Fibroblast of skin of right biceps (primary cell): ENCODE measurements around the gene OCIAD2.
"Not testable (repeated sequence)": the region's sequence is repeated elsewhere in the genome, so short reads cannot be mapped to it uniquely, and the experiment has no call there.

Source experiments
- DNase-seq: peaks from one replicate; pipeline ENCODE4 v3.0.0-alpha.2; 2013

Gene OCIAD2

GRCh38 chr4:48906206-48907173 lies at the start of gene OCIAD2:
Gene OCIAD2 (minus strand): TSS chr4:48906774. CDS start chr4:48904549, 2,225 bp downstream.
- DNase-seq: peak; percentile 36

- peak; percentile 18 for DNase-seq
These were observed 47.7 kb upstream of the OCIAD2 start for GRCh38 chr4:48954314-48954713.

- DNase-seq: peak; percentile 24
These were observed 43.1 kb upstream of the OCIAD2 start for GRCh38 chr4:48949518-48950219.

GRCh38 chr4:48949086-48949485 lies 42.5 kb upstream of the OCIAD2 start:
- no peak for DNase-seq

GRCh38 chr4:48947731-48948130 lies 41.2 kb upstream of the OCIAD2 start:
- no peak for DNase-seq

- DNase-seq: no peak
These were observed 39.4 kb upstream of the OCIAD2 start for GRCh38 chr4:48945981-48946380.

GRCh38 chr4:48944756-48945241 lies 38.2 kb upstream of the OCIAD2 start:
- DNase-seq: no peak

GRCh38 chr4:48944252-48944651 lies 37.7 kb upstream of the OCIAD2 start:
- no peak for DNase-seq

GRCh38 chr4:48943387-48943786 lies 36.8 kb upstream of the OCIAD2 start:
- no peak for DNase-seq

- DNase-seq: peak; percentile 65
These were observed 33.2 kb upstream of the OCIAD2 start for GRCh38 chr4:48939785-48940184.

GRCh38 chr4:48938831-48939230 lies 32.3 kb upstream of the OCIAD2 start:
- DNase-seq: no peak

- no peak for DNase-seq
These were observed 30.5 kb upstream of the OCIAD2 start for GRCh38 chr4:48937033-48937432.

GRCh38 chr4:48931459-48931858 lies 24.9 kb upstream of the OCIAD2 start:
- no peak for DNase-seq

GRCh38 chr4:48930654-48931053 lies 24.1 kb upstream of the OCIAD2 start:
- no peak for DNase-seq

- no peak for DNase-seq
These were observed 17.8 kb upstream of the OCIAD2 start for GRCh38 chr4:48924416-48924815.

GRCh38 chr4:48923065-48923464 lies 16.5 kb upstream of the OCIAD2 start:
- not testable (repeated sequence) for DNase-seq

GRCh38 chr4:48914311-48914710 lies 7.7 kb upstream of the OCIAD2 start:
- peak; percentile 43 for DNase-seq

- peak; percentile 88 for DNase-seq
These were observed 6.8 kb upstream of the OCIAD2 start for GRCh38 chr4:48913346-48913745.

- DNase-seq: no peak
These were observed 5.8 kb upstream of the OCIAD2 start for GRCh38 chr4:48912349-48912748.

- DNase-seq: peak; percentile 41
These were observed 3.9 kb upstream of the OCIAD2 start for GRCh38 chr4:48910511-48910910.

GRCh38 chr4:48909697-48910096 lies 3.1 kb upstream of the OCIAD2 start:
- DNase-seq: peak; percentile 98

- no peak for DNase-seq
These were observed 2.1 kb upstream of the OCIAD2 start for GRCh38 chr4:48908687-48909086.

- no peak for DNase-seq
These were observed 1.3 kb upstream of the OCIAD2 start for GRCh38 chr4:48907706-48908477.
